GM06990 (cell line): ENCODE results near the gene TGFBRAP1.
A peak's percentile ranks its signal among the peaks of the same experiment; 100 is the strongest.

Experiments used
- DNase-seq: peaks from one replicate; pipeline ENCODE4 v3.0.0-alpha.2; 2011; ENCODE audit not compliant: insufficient read length; ENCODE audit errors: extremely low read depth
- H3K27me3 ChIP-seq: replicated peaks from 2 replicates; pipeline ENCODE4 v1.6.0; 2011; ENCODE audit warnings: low read length; ENCODE audit not compliant: control insufficient read depth, insufficient read depth
- H3K36me3 ChIP-seq: 2 replicates; pipeline ENCODE4 v1.5.1; 2011; ENCODE audit warnings: low read length; ENCODE audit not compliant: control insufficient read depth, insufficient read depth
- H3K4me3 ChIP-seq: replicated peaks from 2 replicates; pipeline ENCODE4 v1.5.1; 2011; ENCODE audit warnings: low read depth, mild to moderate bottlenecking, control low read depth, low read length
- CTCF ChIP-seq: IDR thresholded peaks from 2 replicates; pipeline ENCODE4 v1.5.1; 2011; ENCODE audit warnings: low read length, control low read depth, mild to moderate bottlenecking, inconsistent platforms; ENCODE audit not compliant: insufficient read depth, poor library complexity, severe bottlenecking

The TGFBRAP1 gene

GRCh38 chr2:105307550-105307949 is 22.0 kb downstream of the TGFBRAP1 start:
- peaks cover 9% of the 10 kb centered on the region for H3K36me3 ChIP-seq
- no peak for DNase-seq
- no peak for TF ChIP-seq CTCF
- H3K4me3 ChIP-seq, result no peak overlapping the region
- H3K27me3 ChIP-seq, result no peaks in the 10 kb centered on the region

- H3K4me3 ChIP-seq, result no peak overlapping the region
- H3K36me3 ChIP-seq, result peaks cover 9% of the 10 kb centered on the region
- no peak for TF ChIP-seq CTCF
- H3K27me3 ChIP-seq, result no peaks in the 10 kb centered on the region
- no peak for DNase-seq
Observed at GRCh38 chr2:105307146-105307545, 22.4 kb downstream of the TGFBRAP1 start.

GRCh38 chr2:105301646-105302045 is 27.9 kb downstream of the TGFBRAP1 start:
- H3K27me3 ChIP-seq, result no peaks in the 10 kb centered on the region
- TF ChIP-seq CTCF, result no peak
- no peak overlapping the region for H3K4me3 ChIP-seq
- peaks cover 11% of the 10 kb centered on the region for H3K36me3 ChIP-seq
- no peak for DNase-seq

GRCh38 chr2:105299290-105299689 is 30.2 kb downstream of the TGFBRAP1 start:
- no peak for DNase-seq
- Histone ChIP-seq H3K36me3 (peaks cover 14% of the 10 kb centered on the region), H3K27me3 (no peaks in the 10 kb centered on the region), H3K4me3 (no peak overlapping the region)
- peak; percentile 14 for TF ChIP-seq CTCF

- no peak overlapping the region for H3K4me3 ChIP-seq
Observed at GRCh38 chr2:105298017-105298416, 31.5 kb downstream of the TGFBRAP1 start.

More at GRCh38 chr2:105298017-105298416, 31.5 kb downstream of the TGFBRAP1 start:
- TF ChIP-seq CTCF, result no peak
- DNase-seq, result no peak
- Histone ChIP-seq H3K27me3 (no peaks in the 10 kb centered on the region), H3K36me3 (peaks cover 16% of the 10 kb centered on the region)
